ENCODE measurements around the gene ZP1. TPM values are rescaled to one million over a fixed set of nuclear protein-coding genes. Genes with fewer than 3 reads are reported as not detected.

ZP1 gene
- not detected in 2 replicates for total RNA-seq

GRCh38 chr11:60866911-60867870 is at the start of gene ZP1:
Gene ZP1 (plus strand): TSS chr11:60867542. CDS start chr11:60867562, 20 bp downstream.

GRCh38 chr11:60841797-60842667 is 25.3 kb upstream of the ZP1 start, which contains the start of gene CCDC86:
Gene CCDC86 (plus strand): TSS chr11:60842113. CDS start chr11:60842125, 12 bp downstream.

GRCh38 chr11:60855726-60856633 is 11.4 kb upstream of the ZP1 start, which contains the start of gene PTGDR2:
Gene PTGDR2 (minus strand): TSS chr11:60855950. CDS start chr11:60853722, 2,228 bp downstream.

DNA sequence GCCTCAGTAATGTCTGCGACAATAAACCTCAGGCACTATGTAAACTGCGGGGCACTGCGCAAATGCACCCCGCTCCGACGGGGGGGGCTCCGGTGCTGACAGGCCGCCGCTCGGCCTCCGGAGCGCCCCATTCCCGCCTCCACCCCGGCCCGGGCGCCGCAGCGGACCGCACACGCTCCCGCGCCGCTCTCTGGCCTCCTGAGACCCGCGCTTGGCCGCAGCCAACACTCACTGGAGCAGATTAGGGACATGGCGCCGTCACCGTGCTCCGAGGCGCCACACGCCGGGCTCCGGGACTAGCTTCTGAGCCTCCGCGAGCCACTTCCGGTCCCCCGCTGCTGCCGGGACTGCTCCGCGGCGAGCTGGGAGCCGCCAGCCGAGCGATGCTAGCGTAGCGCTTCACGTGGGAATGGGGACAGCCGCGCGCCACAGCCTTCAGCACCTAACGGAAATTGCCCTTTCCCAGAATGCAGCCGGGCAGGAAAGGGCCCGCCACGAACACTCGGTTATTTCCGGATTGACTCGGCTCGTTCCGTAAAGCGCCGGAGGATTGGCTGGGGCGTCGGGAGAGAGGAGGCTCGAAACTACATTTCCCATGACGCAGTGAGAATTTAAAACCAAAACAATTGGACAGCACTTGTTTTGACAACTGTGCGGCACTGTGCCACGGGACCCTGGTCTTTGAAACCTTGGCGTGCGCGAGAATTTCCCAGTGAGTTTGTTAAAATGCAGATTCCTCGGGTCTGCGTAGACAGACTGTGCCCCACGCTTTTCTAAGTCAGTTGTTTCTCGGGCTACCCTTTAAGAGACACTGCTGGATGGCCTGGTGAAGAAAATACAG is 39.0 kb downstream of the ZP1 start, which contains the start of gene PRPF19:
Gene PRPF19, minus strand, starts transcription at position 454 of the 841 bp plus-strand sequence. Its CDS starts 203 bp downstream, at position 251.

DNA sequence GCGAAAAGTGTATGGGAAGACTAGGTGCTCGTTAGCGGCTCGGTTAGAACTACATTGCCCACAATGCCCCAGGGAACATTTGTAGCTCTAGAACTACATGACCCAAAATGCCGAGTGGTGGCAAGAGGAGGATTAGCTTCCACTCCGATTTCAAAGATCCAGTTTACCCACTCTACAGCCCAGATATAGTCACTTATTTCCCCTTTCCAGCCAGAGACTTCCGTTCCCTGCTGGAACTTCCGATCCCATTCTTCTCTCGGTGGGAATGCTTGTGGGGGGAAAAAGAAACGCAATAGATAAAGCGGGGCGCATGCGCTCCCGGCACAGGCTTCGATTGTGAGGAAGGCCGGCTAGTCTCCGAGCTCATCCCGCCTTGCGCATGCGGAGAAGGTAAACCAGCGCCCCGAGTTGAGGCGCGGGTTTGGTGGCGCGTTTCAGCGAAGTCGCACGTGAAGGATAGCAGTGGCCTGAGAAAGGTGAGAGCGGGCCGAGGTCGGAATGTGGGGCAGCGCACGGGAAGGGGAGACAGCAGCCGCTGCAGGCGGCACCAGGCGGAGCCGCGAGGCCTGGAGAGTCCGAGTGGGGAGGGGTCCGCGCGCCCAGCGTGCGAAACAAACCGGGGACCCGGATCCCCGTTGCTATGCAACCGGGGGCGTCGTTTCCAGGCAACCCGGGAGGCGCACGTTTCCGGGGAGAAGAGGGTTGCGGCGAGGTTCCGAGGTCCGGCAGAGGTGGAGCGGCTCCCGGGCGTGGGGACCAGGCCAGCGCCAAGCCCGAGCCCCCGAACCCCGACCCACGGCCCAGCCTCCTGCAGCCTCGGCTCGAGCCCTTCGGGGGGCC is 46.7 kb downstream of the ZP1 start, which contains the start of gene TMEM109:
Gene TMEM109, plus strand, starts transcription at position 366 of the 840 bp plus-strand sequence. CDS start 5,536 bp downstream, outside the sequence.

DNA sequence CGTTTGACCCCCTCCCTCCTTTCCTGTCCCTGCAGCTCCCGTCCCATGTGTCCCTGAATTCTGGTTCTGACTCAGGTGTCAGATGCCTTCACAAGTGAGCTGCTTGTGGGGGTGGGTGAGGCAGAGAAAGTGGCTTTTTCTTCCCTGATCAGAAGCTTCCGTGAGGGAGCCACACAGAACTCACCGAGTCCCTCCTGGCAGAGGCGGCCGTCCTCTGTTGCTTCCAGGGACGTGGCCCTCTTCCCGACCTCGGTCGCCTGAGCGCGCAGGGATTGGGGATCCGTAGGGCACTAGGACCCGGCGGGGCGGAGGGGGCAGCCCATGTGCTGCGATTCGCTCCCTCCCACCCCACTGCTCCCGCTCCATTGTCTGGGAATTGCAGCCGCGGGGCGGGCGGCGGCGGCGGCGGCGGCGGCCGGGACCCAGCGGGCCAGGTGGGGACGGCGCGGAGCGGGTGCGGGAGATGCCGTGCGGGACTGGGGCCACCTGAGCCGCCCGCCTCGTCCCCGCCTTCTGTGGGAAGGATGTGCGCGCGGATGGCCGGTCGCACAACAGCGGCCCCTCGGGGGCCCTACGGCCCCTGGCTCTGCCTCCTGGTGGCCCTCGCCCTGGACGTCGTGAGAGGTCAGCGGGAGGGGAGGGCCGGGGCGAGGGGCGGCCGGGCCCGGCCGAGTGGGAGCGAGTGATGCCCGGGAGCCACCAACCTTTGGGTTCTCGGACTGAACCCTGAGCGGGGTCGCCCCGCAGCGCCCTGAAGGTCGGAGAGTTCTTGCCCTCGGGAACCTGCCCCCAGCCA is 57.0 kb downstream of the ZP1 start, which contains the start of gene TMEM132A:
Gene TMEM132A, plus strand, starts transcription at position 351 of the 796 bp plus-strand sequence. Its CDS starts 174 bp downstream, at position 525.

Other genes with a start within 250 kb of the ZP1 start
- gene MS4A8, start 167.9 kb upstream of the ZP1 start, total RNA-seq = not detected in 2 replicates
- not detected in 2 replicates for gene MS4A18, start 142.8 kb upstream of the ZP1 start, total RNA-seq
- not detected in 2 replicates for gene MS4A15, start 110.7 kb upstream of the ZP1 start, total RNA-seq
- not detected in 2 replicates for gene MS4A10, start 82.2 kb upstream of the ZP1 start, total RNA-seq
- gene CCDC86, start 25.4 kb upstream of the ZP1 start, total RNA-seq = 3.9 and 8.9 TPM in 2 replicates
- not detected in 2 replicates for gene PTGDR2, start 11.6 kb upstream of the ZP1 start, total RNA-seq
- gene PRPF19, start 39.0 kb downstream of the ZP1 start, total RNA-seq = 28.7 and 72.3 TPM in 2 replicates
- 43.6 and 59.3 TPM in 2 replicates for gene TMEM109, start 46.6 kb downstream of the ZP1 start, total RNA-seq
- 61.7 and 75.8 TPM in 2 replicates for gene TMEM132A, start 56.9 kb downstream of the ZP1 start, total RNA-seq
- gene SLC15A3, start 84.6 kb downstream of the ZP1 start, total RNA-seq = 2.7 and 8.2 TPM in 2 replicates
- gene CD6, start 104.1 kb downstream of the ZP1 start, total RNA-seq = 0.65 TPM in 1 of 2 replicates, not detected in the other
- gene CD5, start 234.9 kb downstream of the ZP1 start, total RNA-seq = not detected in 2 replicates